Gastrocnemius medialis (tissue), 4 donors: Measurements from ENCODE around the gene KLHDC4. TPM values are rescaled to one million over a fixed set of nuclear protein-coding genes. Genes with fewer than 3 reads are reported as not detected.

Experiments used
- ATAC-seq, 2 donors: fragments of 150-250 bp; one replicate each; pipeline ENCODE4 v1.9.1; 2016
- DNase-seq, 2 donors: peaks; one replicate each; pipeline ENCODE4 v3.0.0-alpha.2; 2019
- H3K27ac ChIP-seq, 4 donors: fragments of 200-600 bp; sonication (generic); 1 replicate in 1 of 4; 2 replicates in 3 of 4; pipeline ENCODE4 v1.5.1; 2016 to 2018; ENCODE audit warnings: mild to moderate bottlenecking in 2 of 4, moderate library complexity in 1 of 4
- H3K27me3 ChIP-seq, 3 donors: fragments of 200-600 bp; sonication (generic) in 2 of 3; 1 replicate in 1 of 3; 2 replicates in 2 of 3; pipeline versions ENCODE4 v1.5.1 to v1.6.0; 2016 to 2019; ENCODE audit warnings: mild to moderate bottlenecking in 1 of 3, moderate library complexity in 1 of 3
- H3K36me3 ChIP-seq, 2 donors: fragments of 200-600 bp; sonication (generic) in 1 of 2; one replicate each; pipeline ENCODE4 v1.5.1; 2017 to 2018
- H3K4me1 ChIP-seq, 2 donors: fragments of 200-600 bp; sonication (generic) in 1 of 2; one replicate each; pipeline ENCODE4 v1.5.1; 2016 to 2017; ENCODE audit warnings: mild to moderate bottlenecking in 2 of 2
- H3K4me3 ChIP-seq, 4 donors: fragments of 200-600 bp; sonication (generic) in 3 of 4; 1 replicate in 1 of 4; 2 replicates in 3 of 4; pipeline ENCODE4 v1.5.1; 2016 to 2019; ENCODE audit warnings: mild to moderate bottlenecking in 2 of 4
- H3K9me3 ChIP-seq, 3 donors: fragments of 200-600 bp; sonication (generic) in 2 of 3; 1 replicate in 1 of 3; 2 replicates in 2 of 3; pipeline ENCODE4 v1.5.1; 2016 to 2019
- POLR2A ChIP-seq, 2 donors: fragments of 450-650 bp; IDR thresholded peaks; one replicate each; pipeline ENCODE4 v1.6.1; 2017; ENCODE audit warnings: antibody characterized with exemption in 2 of 2, mild to moderate bottlenecking in 2 of 2, moderate library complexity in 2 of 2
- in situ Hi-C, 4 donors: fragments of 200-750 bp; cut with MboI; loops; one replicate each; pipeline versions ENCODE4 v1.15.0 to v1.8.0; 2017; ENCODE audit warnings: low sequenced_read_pairs in 4 of 4
- intact Hi-C: fragments of 100-400 bp; cut with DNase I; formaldehyde crosslinking; loops from one replicate; pipeline ENCODE4 v1.15.1; 2023; ENCODE audit warnings: low total_unique reads
- total RNA-seq, 4 donors: library from RNA; depleted of rRNA; stranded (reverse); fragments of >200 nt; gene quantifications; one replicate each; pipeline versions ENCODE4 v1.1.0 to v1.2.3, GENCODE V29; 2016
- TF ChIP-seq, protein P1 (sequence below), 5 experiments: fragments of 450-650 bp in 3 of 5; fragments of 200-600 bp in 2 of 5; sonication (generic) in 2 of 5; IDR thresholded peaks in 4 of 5; conservative IDR thresholded peaks in 1 of 5; 1 replicate in 4 of 5; 2 replicates in 1 of 5; pipeline ENCODE4 v1.5.1; 2016 to 2019; ENCODE audit warnings: antibody characterized with exemption in 5 of 5, mild to moderate bottlenecking in 3 of 5, moderate library complexity in 3 of 5

The KLHDC4 gene
- total RNA-seq, 4 donors from 2014 or later: 8.2 to 12.7 (median 10.4) TPM

DNA sequence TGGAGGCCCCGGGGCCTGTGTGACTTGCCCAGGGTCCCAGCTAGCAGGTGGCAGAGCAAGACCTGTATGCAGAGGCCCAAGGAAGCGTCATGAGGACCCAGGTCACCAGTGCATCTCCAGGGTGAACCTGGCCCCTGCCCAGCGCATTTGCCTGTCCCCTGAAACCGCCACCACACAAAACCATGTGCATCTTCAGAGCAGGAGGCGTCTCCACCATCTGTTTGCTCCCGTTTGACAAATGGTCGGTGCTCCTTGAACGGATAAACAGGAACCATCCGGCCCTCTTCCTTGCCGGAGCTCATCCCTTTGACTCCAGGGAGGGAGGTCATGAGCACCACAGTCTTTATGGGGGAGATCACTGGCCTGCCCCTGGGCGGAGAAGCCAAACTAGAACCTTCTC is 101.0 kb downstream of the KLHDC4 start:
- no peak for ATAC-seq
- in situ Hi-C loops: no loop called here
- H3K27me3 ChIP-seq: peaks cover 5 to 22% (median 15%) of the 10 kb centered on the region in 3 donors

DNA sequence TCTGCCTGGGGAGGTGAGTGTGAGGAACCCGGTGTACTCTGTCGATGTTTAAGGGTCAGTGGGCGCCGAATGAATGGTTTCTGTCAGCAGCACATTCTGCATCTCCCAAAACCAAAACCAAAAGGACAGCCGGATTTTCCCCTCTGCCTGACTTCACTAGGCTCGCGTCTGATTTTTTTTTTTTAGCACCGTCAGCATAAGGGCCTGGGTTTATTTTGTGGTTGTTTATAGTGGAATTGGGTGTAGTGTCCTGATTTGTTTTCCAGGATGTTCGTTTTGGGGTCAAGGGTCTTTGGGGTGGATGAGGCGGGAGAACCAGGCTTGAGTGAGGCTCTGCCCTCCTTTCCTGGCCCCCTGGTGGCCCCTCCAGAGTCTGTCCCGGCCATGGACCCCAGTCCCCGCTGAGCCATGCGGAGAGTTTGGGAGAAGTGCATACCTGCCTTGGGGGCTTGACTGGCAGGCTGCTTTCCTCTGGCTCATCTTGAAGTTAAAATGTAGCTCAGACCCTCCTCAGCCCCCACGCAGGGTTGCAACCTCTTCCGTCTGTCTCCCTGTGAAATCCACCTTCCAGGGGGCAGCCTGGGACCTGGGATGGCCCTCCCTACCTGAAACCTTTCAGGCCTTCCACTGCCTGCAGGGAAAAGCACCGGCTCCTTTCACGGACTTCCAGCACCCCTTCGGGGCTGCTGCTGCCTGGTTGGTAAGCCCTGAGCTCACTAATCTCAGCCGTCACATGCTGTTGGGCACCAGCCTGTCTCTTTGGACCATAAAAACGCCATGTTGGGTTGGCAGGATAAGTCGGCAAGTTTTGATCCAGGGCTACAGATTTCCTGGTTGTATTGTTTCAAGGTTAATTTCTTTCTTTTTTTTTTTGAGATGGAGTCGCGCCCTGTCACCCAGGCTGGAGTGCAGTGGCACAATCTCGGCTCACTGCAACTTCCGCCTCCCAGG is 103.3 kb downstream of the KLHDC4 start:
- peaks cover 20 to 31% (median 25%) of the 10 kb centered on the region in 3 donors for H3K27me3 ChIP-seq
- intact Hi-C loops (no loop called here), in situ Hi-C loops (no loop called here)
- H3K36me3 ChIP-seq: no peaks in the 10 kb centered on the region
- TF ChIP-seq, protein P1, sequence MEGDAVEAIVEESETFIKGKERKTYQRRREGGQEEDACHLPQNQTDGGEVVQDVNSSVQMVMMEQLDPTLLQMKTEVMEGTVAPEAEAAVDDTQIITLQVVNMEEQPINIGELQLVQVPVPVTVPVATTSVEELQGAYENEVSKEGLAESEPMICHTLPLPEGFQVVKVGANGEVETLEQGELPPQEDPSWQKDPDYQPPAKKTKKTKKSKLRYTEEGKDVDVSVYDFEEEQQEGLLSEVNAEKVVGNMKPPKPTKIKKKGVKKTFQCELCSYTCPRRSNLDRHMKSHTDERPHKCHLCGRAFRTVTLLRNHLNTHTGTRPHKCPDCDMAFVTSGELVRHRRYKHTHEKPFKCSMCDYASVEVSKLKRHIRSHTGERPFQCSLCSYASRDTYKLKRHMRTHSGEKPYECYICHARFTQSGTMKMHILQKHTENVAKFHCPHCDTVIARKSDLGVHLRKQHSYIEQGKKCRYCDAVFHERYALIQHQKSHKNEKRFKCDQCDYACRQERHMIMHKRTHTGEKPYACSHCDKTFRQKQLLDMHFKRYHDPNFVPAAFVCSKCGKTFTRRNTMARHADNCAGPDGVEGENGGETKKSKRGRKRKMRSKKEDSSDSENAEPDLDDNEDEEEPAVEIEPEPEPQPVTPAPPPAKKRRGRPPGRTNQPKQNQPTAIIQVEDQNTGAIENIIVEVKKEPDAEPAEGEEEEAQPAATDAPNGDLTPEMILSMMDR (IDR thresholded peaks at IDR 0.05 in 4 of 5, conservative IDR thresholded peaks at IDR 0.05 in 1 of 5): no peak
- no peak for TF ChIP-seq POLR2A (IDR thresholded peaks at IDR 0.05)
- H3K27ac ChIP-seq: no peak overlapping the region
- no peak overlapping the region for H3K4me3 ChIP-seq
- H3K9me3 ChIP-seq: no peaks in the 10 kb centered on the region
- no peak for ATAC-seq
- DNase-seq: no peak
- no peaks in the 10 kb centered on the region for H3K4me1 ChIP-seq

More for the DNA sequence above, 101.0 kb downstream of the KLHDC4 start:
- no peak for DNase-seq
- Histone ChIP-seq H3K4me3 (no peak overlapping the region), H3K9me3 (no peaks in the 10 kb centered on the region), H3K36me3 (no peaks in the 10 kb centered on the region), H3K27ac (no peak overlapping the region), H3K4me1 (no peaks in the 10 kb centered on the region)
- intact Hi-C loops: no loop called here
- TF ChIP-seq, protein P1 (IDR thresholded peaks at IDR 0.05 in 4 of 5, conservative IDR thresholded peaks at IDR 0.05 in 1 of 5): no peak
- TF ChIP-seq POLR2A (IDR thresholded peaks at IDR 0.05): no peak

DNA sequence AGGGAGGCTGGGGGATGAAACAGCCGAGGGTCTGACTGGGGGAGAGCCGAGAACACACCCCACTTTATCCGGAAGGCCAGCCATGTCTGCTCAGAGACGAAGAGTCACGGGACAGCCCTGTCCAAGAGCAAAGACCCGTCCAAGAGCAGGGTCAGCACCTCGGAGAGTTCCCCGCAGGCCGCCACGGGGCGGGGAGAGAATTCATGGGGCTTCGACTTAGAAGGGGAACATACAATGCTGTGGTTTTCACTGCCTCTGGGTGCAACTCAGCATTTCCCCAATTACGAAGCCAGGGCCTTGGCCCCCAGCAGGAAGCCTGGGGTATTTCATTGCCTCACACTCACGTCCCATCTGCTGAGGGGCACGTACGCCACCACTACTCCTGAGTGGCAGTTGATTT is 104.2 kb downstream of the KLHDC4 start:
- intact Hi-C loops: no loop called here
- DNase-seq (no peak), ATAC-seq (no peak)
- Histone ChIP-seq H3K36me3 (no peaks in the 10 kb centered on the region), H3K4me1 (no peaks in the 10 kb centered on the region), H3K27me3 (peaks cover 20 to 31% (median 27%) of the 10 kb centered on the region in 3 donors), H3K27ac (no peak overlapping the region), H3K4me3 (no peak overlapping the region), H3K9me3 (no peaks in the 10 kb centered on the region)
- in situ Hi-C loops: no loop called here
- TF ChIP-seq POLR2A (IDR thresholded peaks at IDR 0.05): no peak
- TF ChIP-seq, protein P1 (IDR thresholded peaks at IDR 0.05 in 4 of 5, conservative IDR thresholded peaks at IDR 0.05 in 1 of 5): no peak

DNA sequence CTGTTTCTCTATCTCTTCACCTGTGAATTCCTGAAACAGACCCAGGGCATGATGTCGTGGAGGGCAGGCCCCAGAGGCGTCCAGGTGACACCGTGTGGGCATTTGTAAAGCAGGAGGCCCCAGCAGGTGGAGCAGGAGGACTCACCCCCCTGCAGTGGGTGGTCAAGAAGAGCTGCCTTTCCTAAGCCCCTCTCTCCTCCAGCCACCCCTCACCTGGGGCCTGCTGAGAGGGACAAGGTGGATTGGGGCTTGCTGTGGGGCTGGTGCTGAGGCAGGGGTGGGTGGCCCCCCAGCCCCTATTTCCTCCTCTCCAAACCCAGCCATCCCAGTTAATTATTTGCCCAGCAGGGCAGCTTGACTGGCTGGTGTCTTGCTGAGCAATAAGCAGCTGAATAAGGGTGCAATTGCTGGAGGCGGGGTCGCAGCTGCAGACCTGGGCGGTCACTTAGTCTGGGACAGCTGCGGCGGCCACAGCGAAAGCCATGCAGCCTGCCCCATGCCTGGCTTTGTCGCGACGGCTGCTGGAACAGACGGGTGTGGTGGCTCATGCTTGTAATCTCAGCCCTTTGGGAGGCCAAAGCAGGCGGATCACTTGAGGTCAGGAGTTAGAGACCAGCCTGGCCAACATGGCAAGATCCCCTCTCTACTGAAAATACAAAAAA is 107.1 kb downstream of the KLHDC4 start:
- Histone ChIP-seq H3K4me1 (no peaks in the 10 kb centered on the region), H3K4me3 (no peak overlapping the region), H3K9me3 (no peaks in the 10 kb centered on the region), H3K27me3 (peaks cover 20 to 36% (median 24%) of the 10 kb centered on the region in 3 donors), H3K27ac (no peak overlapping the region), H3K36me3 (no peaks in the 10 kb centered on the region)
- DNase-seq: no peak
- in situ Hi-C loops (no loop called here), intact Hi-C loops (no loop called here)
- ATAC-seq: no peak
- no peak for TF ChIP-seq POLR2A (IDR thresholded peaks at IDR 0.05)

Other genes starting within 250 kb of the KLHDC4 start
- gene JPH3, start 163.5 kb downstream of the KLHDC4 start, total RNA-seq: not detected
- gene SLC7A5, start 103.5 kb upstream of the KLHDC4 start, total RNA-seq: 100 to 1,000 TPM in 1 of 4 donors, 10 to 100 TPM in 2, 1 to 10 TPM in 1; 7.0 to 133 (median 19.1) TPM
- gene CA5A, start 170.5 kb upstream of the KLHDC4 start, total RNA-seq: not detected
- gene BANP, start 185.4 kb upstream of the KLHDC4 start, total RNA-seq: 10 to 100 TPM in 3 of 4 donors, 1 to 10 TPM in 1; 7.0 to 20.6 (median 16.1) TPM